ENCODE results near the gene CLHC1.
"Not testable (repeated sequence)": the region's sequence is repeated elsewhere in the genome, so short reads cannot be mapped to it uniquely, and the experiment has no call there.

The CLHC1 gene

GRCh38 chr2:55229221-55229620 lies 2.9 kb downstream of the CLHC1 start:
- DNase-seq (ENCODE audit: low read depth): no peak
- TF ChIP-seq, protein P1, sequence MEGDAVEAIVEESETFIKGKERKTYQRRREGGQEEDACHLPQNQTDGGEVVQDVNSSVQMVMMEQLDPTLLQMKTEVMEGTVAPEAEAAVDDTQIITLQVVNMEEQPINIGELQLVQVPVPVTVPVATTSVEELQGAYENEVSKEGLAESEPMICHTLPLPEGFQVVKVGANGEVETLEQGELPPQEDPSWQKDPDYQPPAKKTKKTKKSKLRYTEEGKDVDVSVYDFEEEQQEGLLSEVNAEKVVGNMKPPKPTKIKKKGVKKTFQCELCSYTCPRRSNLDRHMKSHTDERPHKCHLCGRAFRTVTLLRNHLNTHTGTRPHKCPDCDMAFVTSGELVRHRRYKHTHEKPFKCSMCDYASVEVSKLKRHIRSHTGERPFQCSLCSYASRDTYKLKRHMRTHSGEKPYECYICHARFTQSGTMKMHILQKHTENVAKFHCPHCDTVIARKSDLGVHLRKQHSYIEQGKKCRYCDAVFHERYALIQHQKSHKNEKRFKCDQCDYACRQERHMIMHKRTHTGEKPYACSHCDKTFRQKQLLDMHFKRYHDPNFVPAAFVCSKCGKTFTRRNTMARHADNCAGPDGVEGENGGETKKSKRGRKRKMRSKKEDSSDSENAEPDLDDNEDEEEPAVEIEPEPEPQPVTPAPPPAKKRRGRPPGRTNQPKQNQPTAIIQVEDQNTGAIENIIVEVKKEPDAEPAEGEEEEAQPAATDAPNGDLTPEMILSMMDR (conservative IDR thresholded peaks at IDR 0.05; ENCODE audit: low read depth, low read length): no peak
- no peak overlapping the region for H3K4me3 ChIP-seq (ENCODE audit: low read length)

- DNase-seq (ENCODE audit: low read depth): no peak
- TF ChIP-seq, protein P1 (conservative IDR thresholded peaks at IDR 0.05; ENCODE audit: low read depth, low read length): no peak
- H3K4me3 ChIP-seq (ENCODE audit: low read length): no peak overlapping the region
These were observed 3.9 kb downstream of the CLHC1 start for GRCh38 chr2:55228226-55228563.

DNA sequence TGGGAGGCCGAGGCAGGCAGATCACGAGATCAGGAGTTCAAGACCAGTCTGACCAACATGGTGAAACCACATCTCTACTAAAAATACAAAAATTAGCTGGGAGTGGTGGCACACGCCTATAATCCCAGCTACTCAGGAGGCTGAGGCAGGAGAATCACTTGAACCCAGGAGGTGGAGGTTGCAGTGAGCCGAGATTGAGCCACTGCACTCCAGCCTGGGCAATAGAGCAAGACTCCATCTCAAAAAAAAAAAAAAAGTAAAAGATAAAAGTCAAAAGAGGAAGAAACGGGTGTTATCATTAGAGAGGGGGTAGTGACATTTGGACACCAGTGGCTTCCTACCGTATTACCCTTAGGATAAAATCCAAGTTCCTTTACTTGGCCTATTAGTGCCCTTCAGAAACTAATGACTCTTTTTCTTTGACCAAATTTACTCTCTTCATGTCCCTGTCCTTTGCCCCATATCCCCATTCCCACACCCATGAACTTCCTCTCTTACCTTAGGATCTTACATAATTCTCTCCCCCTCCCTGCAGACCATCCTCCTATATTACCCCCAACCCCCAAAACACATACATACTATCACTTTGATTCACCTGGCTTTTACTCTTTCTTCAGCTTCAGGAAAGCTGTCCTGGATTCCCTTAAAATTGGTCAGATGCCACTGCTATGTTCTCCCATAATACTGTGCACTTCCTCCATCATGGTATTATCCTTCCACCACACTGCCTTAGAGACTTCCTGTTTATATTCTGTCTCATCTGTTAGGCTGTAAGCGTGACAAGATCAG lies 4.5 kb downstream of the CLHC1 start:
- not testable (repeated sequence) for H3K4me3 ChIP-seq (ENCODE audit: low read length); DNase-seq (ENCODE audit: low read depth)

DNA sequence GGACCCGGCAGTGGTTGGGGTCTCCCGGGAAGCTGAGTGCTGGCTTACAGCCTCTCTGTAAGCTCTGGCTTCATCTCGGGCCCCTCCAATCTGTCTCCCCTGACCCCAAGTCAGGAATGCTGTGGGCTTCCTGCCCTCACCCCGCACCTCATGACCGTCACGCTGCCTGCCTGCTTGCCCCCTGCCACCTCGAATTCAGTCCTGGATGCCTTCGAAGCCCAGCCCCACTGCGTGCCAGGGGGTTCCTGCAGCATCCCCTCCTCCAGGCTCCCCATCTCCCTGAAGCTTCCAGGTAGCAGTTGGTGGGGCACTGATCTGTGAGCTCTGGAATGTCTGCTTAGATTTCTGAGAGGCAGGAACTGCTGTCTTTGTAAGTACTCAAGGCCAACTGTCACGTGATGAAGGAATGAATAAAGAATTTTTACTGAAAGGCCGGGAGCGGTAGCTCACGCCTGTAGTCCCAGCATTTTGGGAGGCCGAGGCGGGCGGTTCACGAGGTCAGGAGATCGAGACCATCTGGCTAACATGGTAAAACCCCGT lies 6.5 kb downstream of the CLHC1 start:
- no peak overlapping the region for H3K4me3 ChIP-seq (ENCODE audit: low read length)
- TF ChIP-seq, protein P1 (conservative IDR thresholded peaks at IDR 0.05; ENCODE audit: low read depth, low read length): no peak
- no peak for DNase-seq (ENCODE audit: low read depth)

GRCh38 chr2:55224761-55225261 lies 7.3 kb downstream of the CLHC1 start:
- TF ChIP-seq, protein P1 (conservative IDR thresholded peaks at IDR 0.05; ENCODE audit: low read depth, low read length): no peak
- DNase-seq (ENCODE audit: low read depth): no peak
- no peak overlapping the region for H3K4me3 ChIP-seq (ENCODE audit: low read length)

DNA sequence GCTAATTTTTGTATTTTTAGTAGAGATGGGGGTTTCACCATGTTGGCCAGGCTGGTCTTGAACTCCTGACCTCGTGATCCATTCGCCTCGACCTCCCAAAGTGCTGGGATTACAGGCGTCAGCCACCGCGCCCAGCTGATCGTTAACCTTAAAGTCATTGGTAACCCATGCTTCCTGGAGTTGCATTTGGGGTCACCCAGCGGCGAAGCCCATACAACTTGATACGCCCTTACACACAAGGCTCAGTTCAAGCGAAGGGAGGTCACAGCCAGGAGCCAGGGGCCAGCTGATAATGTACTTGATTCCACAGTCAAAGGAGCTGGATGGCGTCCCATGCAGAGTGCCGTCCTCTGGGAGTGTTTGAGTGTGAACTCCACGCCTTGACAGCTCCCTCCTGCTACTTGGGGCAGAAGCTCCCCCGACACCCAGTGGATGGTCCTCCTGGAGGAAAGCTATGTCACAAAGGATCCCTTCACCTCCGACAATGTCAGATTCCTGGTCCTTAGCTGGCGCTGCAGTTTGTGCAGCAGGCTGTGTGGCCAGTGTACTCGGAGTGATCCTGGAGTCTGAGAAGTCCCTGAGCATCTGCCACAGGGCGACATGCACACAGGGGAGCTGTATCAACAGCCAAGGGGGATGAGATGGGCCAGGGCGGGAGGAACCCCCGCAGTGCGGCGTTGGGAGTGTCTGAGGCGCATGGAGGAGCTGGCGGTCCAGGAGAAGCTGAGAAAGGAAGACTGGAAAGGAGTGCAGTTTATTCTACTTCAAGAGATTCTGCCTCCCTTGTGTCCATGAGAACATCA lies 7.9 kb downstream of the CLHC1 start:
- no peak overlapping the region for H3K4me3 ChIP-seq (ENCODE audit: low read length)
- no peak for DNase-seq (ENCODE audit: low read depth)
- TF ChIP-seq, protein P1 (conservative IDR thresholded peaks at IDR 0.05; ENCODE audit: low read depth, low read length): no peak

DNA sequence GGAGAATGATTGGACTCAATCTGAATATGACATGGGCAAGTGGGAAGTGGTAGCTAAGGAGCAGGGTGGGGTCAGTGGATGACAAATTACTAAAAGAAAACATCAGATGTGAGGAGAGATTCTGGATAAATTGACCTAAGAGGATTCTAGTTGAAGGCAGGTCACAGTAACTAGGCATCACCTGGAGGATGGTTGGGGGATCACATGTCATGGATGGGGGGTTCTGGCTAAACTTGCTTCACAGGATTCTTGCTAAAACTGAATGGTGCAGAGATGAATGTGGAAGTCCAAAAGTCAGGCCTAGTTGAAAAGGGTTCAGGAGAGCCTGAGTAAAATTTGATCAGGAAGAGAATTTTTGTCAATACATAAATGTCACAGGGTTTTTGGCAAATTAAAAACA lies 18.3 kb downstream of the CLHC1 start:
- no peak for DNase-seq (ENCODE audit: low read depth)
- TF ChIP-seq, protein P1 (conservative IDR thresholded peaks at IDR 0.05; ENCODE audit: low read depth, low read length): no peak
- no peak overlapping the region for H3K4me3 ChIP-seq (ENCODE audit: low read length)
